HS-5 (cell line): ENCODE results near the gene PNKD.

Experiments
- DNase-seq: peaks from one replicate; pipeline ENCODE4 v3.0.0-alpha.2; 2012; ENCODE audit warnings: low read depth

PNKD gene

GRCh38 chr2:218341381-218341780, 71.1 kb downstream of the PNKD start:
- DNase-seq: no peak

- no peak for DNase-seq
Measured at GRCh38 chr2:218342837-218343236, 72.5 kb downstream of the PNKD start.

- no peak for DNase-seq
Measured at GRCh38 chr2:218343591-218343990, 73.3 kb downstream of the PNKD start.

GRCh38 chr2:218344090-218344754, 73.9 kb downstream of the PNKD start:
- no peak for DNase-seq

- DNase-seq: no peak
Measured at GRCh38 chr2:218344755-218345417, 74.6 kb downstream of the PNKD start.

GRCh38 chr2:218345491-218346236, 75.3 kb downstream of the PNKD start:
- no peak for DNase-seq

GRCh38 chr2:218347172-218347571, 76.9 kb downstream of the PNKD start:
- no peak for DNase-seq

- no peak for DNase-seq
Measured at GRCh38 chr2:218354045-218354444, 83.7 kb downstream of the PNKD start.

GRCh38 chr2:218354850-218355443, 84.6 kb downstream of the PNKD start:
- no peak for DNase-seq

GRCh38 chr2:218357236-218358177, 87.2 kb downstream of the PNKD start:
- no peak for DNase-seq

GRCh38 chr2:218360453-218360852, 90.1 kb downstream of the PNKD start:
- no peak for DNase-seq

GRCh38 chr2:218362606-218363005, 92.3 kb downstream of the PNKD start:
- no peak for DNase-seq

- no peak for DNase-seq
Measured at GRCh38 chr2:218363736-218364135, 93.4 kb downstream of the PNKD start.

GRCh38 chr2:218364196-218364595, 93.9 kb downstream of the PNKD start:
- no peak for DNase-seq

- DNase-seq: no peak
Measured at GRCh38 chr2:218366621-218367414, 96.5 kb downstream of the PNKD start.

GRCh38 chr2:218367415-218368149, 97.3 kb downstream of the PNKD start:
- no peak for DNase-seq

GRCh38 chr2:218368150-218368528, 97.8 kb downstream of the PNKD start:
- DNase-seq: no peak

- DNase-seq: no peak
Measured at GRCh38 chr2:218368621-218369153, 98.4 kb downstream of the PNKD start.

GRCh38 chr2:218369330-218369729, 99.0 kb downstream of the PNKD start:
- no peak for DNase-seq
